HCT116 (cell line): ENCODE measurements around the gene DBN1. TPM values are rescaled to one million over a fixed set of nuclear protein-coding genes. Genes with fewer than 3 reads are reported as not detected.

Experiments
- ATAC-seq: fragments of 200-7000 bp; cut with Tn5 transposase; 2 replicates; pipeline ENCODE4 v1.9.1; 2020; ENCODE audit warnings: mild to moderate bottlenecking, moderate library complexity
- BruUV-seq: library from RNA; stranded (reverse); fragments of 400-500 nt; replicated peaks from 2 replicates; lab custom pipeline; 2021; lab: Mats Ljungman, UMichigan
- CTCF ChIA-PET: fragments of 300-600 bp; sonication (Branson Sonifier 250); formaldehyde crosslinking; loops from one replicate; lab custom pipeline; 2021; ENCODE audit warnings: antibody characterized with exemption; lab: Charles Lee
- POLR2A ChIA-PET: fragments of 300-600, 350-600 bp; sonication (Branson Sonifier 250); formaldehyde crosslinking; loops from one replicate; lab custom pipeline; 2021; ENCODE audit warnings: antibody characterized with exemption; lab: Charles Lee
- RAD21 ChIA-PET, 2 experiments: fragments of 300-600 bp; sonication (Branson Sonifier 250); formaldehyde crosslinking; loops; one replicate each; lab custom pipeline; 2023; ENCODE audit warnings: low total read pairs in 2 of 2; ENCODE audit not compliant: uncharacterized antibody in 2 of 2, unreplicated experiment in 2 of 2, low non-redundant PET in 1 of 2; lab: Charles Lee
- DNase-seq: peaks from one replicate; pipeline ENCODE4 v3.0.0-alpha.2; 2010; ENCODE audit warnings: low read depth, low spot score
- H2AFZ ChIP-seq: fragments of 200-600 bp; shearing (Covaris generic), sonication (generic); 2 replicates; pipeline ENCODE4 v1.6.1; 2017; ENCODE audit warnings: low read depth, mixed run types, mixed read lengths, antibody characterized with exemption, low read length; ENCODE audit not compliant: poor library complexity, severe bottlenecking
- H3K27ac ChIP-seq: 2 replicates; pipeline ENCODE4 v1.5.1; 2012; ENCODE audit warnings: low read depth, low read length
- H3K27me3 ChIP-seq: fragments of 200-600 bp; sonication (generic); 2 replicates; pipeline ENCODE4 v1.6.1; 2016; ENCODE audit warnings: mixed run types, low read length, mixed read lengths; ENCODE audit not compliant: insufficient read depth
- H3K36me3 ChIP-seq, 2 experiments: fragments of 200-500 bp in 1 of 2; fragments of 200-600 bp in 1 of 2; sonication (Bioruptor generic) in 1 of 2; sonication (generic) in 1 of 2; 2 replicates each; pipeline versions ENCODE4 v1.5.1 to v1.6.1; 2014 to 2016; ENCODE audit warnings: low read length in 2 of 2, inconsistent platforms in 1 of 2, mixed read lengths in 1 of 2, mixed run types in 1 of 2; ENCODE audit not compliant: insufficient read depth in 2 of 2, control insufficient read depth in 1 of 2
- H3K4me1 ChIP-seq, 2 experiments: fragments of 200-600 bp in 1 of 2; sonication (generic) in 1 of 2; 2 replicates each; pipeline versions ENCODE4 v1.5.1 to v1.6.1; 2012 to 2017; ENCODE audit warnings: low read length in 2 of 2, inconsistent platforms in 1 of 2, mild to moderate bottlenecking in 1 of 2, mixed read lengths in 1 of 2, mixed run types in 1 of 2, moderate library complexity in 1 of 2; ENCODE audit not compliant: insufficient read depth in 2 of 2, control insufficient read depth in 1 of 2
- H3K4me2 ChIP-seq: fragments of 200-600 bp; sonication (generic); 2 replicates; pipeline ENCODE4 v1.6.1; 2017; ENCODE audit warnings: mixed run types, low read length, mixed read lengths
- H3K4me3 ChIP-seq, 2 experiments: fragments of 200-600 bp in 1 of 2; sonication (generic) in 1 of 2; replicated peaks in 1 of 2; 2 replicates each; pipeline ENCODE4 v1.5.1; 2011 to 2016; ENCODE audit warnings: low read length in 2 of 2, control low read depth in 1 of 2, low read depth in 1 of 2, mild to moderate bottlenecking in 1 of 2, mixed read lengths in 1 of 2, mixed run types in 1 of 2
- H3K79me2 ChIP-seq: fragments of 200-600 bp; sonication (generic); 2 replicates; pipeline ENCODE4 v1.6.1; 2017; ENCODE audit warnings: mild to moderate bottlenecking, mixed run types, low read length, moderate library complexity, mixed read lengths; ENCODE audit not compliant: insufficient read depth
- H3K9ac ChIP-seq: fragments of 200-600 bp; sonication (generic); 2 replicates; pipeline ENCODE4 v1.6.1; 2016; ENCODE audit warnings: low read length, mixed read lengths
- H3K9me2 ChIP-seq: fragments of 200-600 bp; sonication (generic), shearing (Covaris generic); 2 replicates; pipeline ENCODE4 v1.6.1; 2017; ENCODE audit warnings: mixed run types, mild to moderate bottlenecking, moderate library complexity; ENCODE audit not compliant: insufficient read depth
- H3K9me3 ChIP-seq, 2 experiments: fragments of 200-500 bp in 1 of 2; fragments of 200-600 bp in 1 of 2; sonication (Bioruptor generic) in 1 of 2; sonication (generic) in 1 of 2; 2 replicates each; pipeline ENCODE4 v1.6.1; 2014 to 2017; ENCODE audit warnings: low read length in 2 of 2, mixed read lengths in 2 of 2, inconsistent platforms in 1 of 2, low read depth in 1 of 2, mild to moderate bottlenecking in 1 of 2, mixed run types in 1 of 2, moderate library complexity in 1 of 2; ENCODE audit not compliant: control insufficient read depth in 1 of 2, insufficient read depth in 1 of 2
- H4K20me1 ChIP-seq: fragments of 200-600 bp; sonication (generic), shearing (Covaris generic); 2 replicates; pipeline ENCODE4 v1.6.1; 2017; ENCODE audit warnings: mixed run types, mild to moderate bottlenecking, moderate library complexity; ENCODE audit not compliant: insufficient read depth
- ATF3 ChIP-seq: IDR thresholded peaks from 2 replicates; pipeline ENCODE4 v1.6.1; 2012
- CBX3 ChIP-seq: IDR thresholded peaks from 2 replicates; pipeline ENCODE4 v1.6.1; 2012; ENCODE audit warnings: low read depth
- CTCF ChIP-seq, 3 experiments: fragments of 200-600 bp in 1 of 3; sonication (generic) in 1 of 3; IDR thresholded peaks in 2 of 3; conservative IDR thresholded peaks in 1 of 3; 2 replicates each; pipeline ENCODE4 v1.5.1; 2012 to 2017; ENCODE audit warnings: low read depth in 2 of 3, low read length in 2 of 3, antibody characterized with exemption in 1 of 3, borderline replicate concordance in 1 of 3, control low read depth in 1 of 3, mild to moderate bottlenecking in 1 of 3, mixed read lengths in 1 of 3, mixed run types in 1 of 3, moderate library complexity in 1 of 3; ENCODE audit not compliant: insufficient read depth in 1 of 3
- FOSL1 ChIP-seq: IDR thresholded peaks from 2 replicates; pipeline ENCODE4 v1.6.1; 2012; ENCODE audit warnings: low read depth
- JUND ChIP-seq: IDR thresholded peaks from 2 replicates; pipeline ENCODE4 v1.6.1; 2012
- MAX ChIP-seq: IDR thresholded peaks from 2 replicates; pipeline ENCODE4 v1.6.1; 2012
- POLR2AphosphoS5 ChIP-seq: IDR thresholded peaks from 2 replicates; pipeline ENCODE4 v1.6.1; 2011; ENCODE audit warnings: mild to moderate bottlenecking, low read depth, low read length, moderate library complexity
- RAD21 ChIP-seq: IDR thresholded peaks from 2 replicates; pipeline ENCODE4 v1.6.1; 2012; ENCODE audit warnings: low read depth, mild to moderate bottlenecking
- REST ChIP-seq: IDR thresholded peaks from 2 replicates; pipeline ENCODE4 v1.6.1; 2012; ENCODE audit warnings: low read depth
- SIN3A ChIP-seq: IDR thresholded peaks from 2 replicates; pipeline ENCODE4 v1.6.1; 2012; ENCODE audit warnings: low read depth
- SP1 ChIP-seq: IDR thresholded peaks from 2 replicates; pipeline ENCODE4 v1.6.1; 2012; ENCODE audit warnings: low read depth
- SRF ChIP-seq: IDR thresholded peaks from 2 replicates; pipeline ENCODE4 v1.6.1; 2012; ENCODE audit warnings: low read depth
- YY1 ChIP-seq: IDR thresholded peaks from 2 replicates; pipeline ENCODE4 v1.6.1; 2011; ENCODE audit warnings: low read length, low read depth, moderate library complexity, mild to moderate bottlenecking; ENCODE audit not compliant: insufficient replicate concordance; ENCODE audit errors: extremely low read depth
- ZBTB33 ChIP-seq: IDR thresholded peaks from 2 replicates; pipeline ENCODE4 v1.6.1; 2011; ENCODE audit warnings: mild to moderate bottlenecking, low read length, moderate library complexity; ENCODE audit not compliant: insufficient replicate concordance; ENCODE audit errors: extremely low read depth
- ZFX ChIP-seq: fragments of 450-650 bp; IDR thresholded peaks from 2 replicates; pipeline ENCODE4 v1.6.1; 2017
- intact Hi-C: fragments of 100-400 bp; cut with micrococcal nuclease; formaldehyde crosslinking; loops from 2 replicates; pipeline ENCODE4 v1.10.0; 2022
- total RNA-seq: library from RNA; stranded (reverse); gene quantifications from one replicate; pipeline ENCODE4 v1.2.1, GENCODE V29; 2021; ENCODE audit not compliant: unreplicated experiment

Gene DBN1
- total RNA-seq, 1 experiment from 2014 or later: 144 TPM

GRCh38 chr5:177459357-177459756, 14.1 kb downstream of the DBN1 start:
- H3K4me1 ChIP-seq: peaks cover 8 to 27% of the 10 kb centered on the region in 2 experiments; a peak in 3 of 4 replicates
- TF ChIP-seq ZFX: no peak
- TF ChIP-seq SP1: no peak
- TF ChIP-seq JUND: no peak
- TF ChIP-seq CTCF (IDR thresholded peaks at IDR 0.05 in 2 of 3, conservative IDR thresholded peaks at IDR 0.05 in 1 of 3; ENCODE audit: borderline replicate concordance in 1 of 3, insufficient read depth in 1 of 3, low read depth in 2 of 3, low read length in 2 of 3): no peak
- no peak for TF ChIP-seq ZBTB33
- no peak for TF ChIP-seq SIN3A
- TF ChIP-seq ATF3: no peak
- no peak for TF ChIP-seq CBX3
- TF ChIP-seq REST: no peak
- no peak for TF ChIP-seq YY1
- TF ChIP-seq RAD21: no peak
- no peak for TF ChIP-seq SRF
- TF ChIP-seq FOSL1: no peak
- no peak for TF ChIP-seq MAX
- TF ChIP-seq POLR2AphosphoS5: no peak
- TF ChIP-seq, all 23 proteins: peak for 0
- no TSS peak for BruUV-seq
- DNase-seq: no peak
- H3K79me2 ChIP-seq: no peaks in the 10 kb centered on the region
- ATAC-seq: no peak
- no peak overlapping the region for H3K4me2 ChIP-seq
- intact Hi-C loops: no loop called here
- H3K9me3 ChIP-seq: no peaks in the 10 kb centered on the region
- ChIA-PET CTCF (no interaction called here), POLR2A (no interaction called here), RAD21 (no interaction called here)
- no peaks in the 10 kb centered on the region for H3K9me2 ChIP-seq
- no peak overlapping the region for H2AFZ ChIP-seq
- no peak overlapping the region for H3K9ac ChIP-seq
- H3K27me3 ChIP-seq: no peaks in the 10 kb centered on the region
- H3K27ac ChIP-seq: no peak overlapping the region
- H3K4me3 ChIP-seq: no peak overlapping the region
- H3K36me3 ChIP-seq: peaks cover 0 to 16% of the 10 kb centered on the region in 2 experiments; a peak in 1 of 4 replicates
- no peaks in the 10 kb centered on the region for H4K20me1 ChIP-seq
